IMR-90 (cell line): ENCODE measurements around the gene CDK5RAP3.

ENCODE experiments used
- BHLHE40 ChIP-seq: fragments of 150-350 bp; IDR thresholded peaks from 2 replicates; pipeline ENCODE4 v1.6.1; 2016; ENCODE audit warnings: mild to moderate bottlenecking, low read depth, low read length
- POLR2A ChIP-seq: IDR thresholded peaks from 2 replicates; pipeline ENCODE4 v1.6.1; 2012; ENCODE audit warnings: mild to moderate bottlenecking, low read depth, low read length
- RAD21 ChIP-seq: IDR thresholded peaks from 2 replicates; pipeline ENCODE4 v1.6.1; 2012; ENCODE audit warnings: low read length, improper control_type of control experiment
- RFX5 ChIP-seq: IDR thresholded peaks from 2 replicates; pipeline ENCODE4 v1.8.0; 2012; ENCODE audit warnings: low read depth, mild to moderate bottlenecking, low read length, moderate library complexity
- TF ChIP-seq, protein P1 (sequence below): conservative IDR thresholded peaks from 2 replicates; pipeline ENCODE4 v1.5.1; 2012; ENCODE audit warnings: mild to moderate bottlenecking, low read depth, low read length, improper control_type of control experiment

DNA sequence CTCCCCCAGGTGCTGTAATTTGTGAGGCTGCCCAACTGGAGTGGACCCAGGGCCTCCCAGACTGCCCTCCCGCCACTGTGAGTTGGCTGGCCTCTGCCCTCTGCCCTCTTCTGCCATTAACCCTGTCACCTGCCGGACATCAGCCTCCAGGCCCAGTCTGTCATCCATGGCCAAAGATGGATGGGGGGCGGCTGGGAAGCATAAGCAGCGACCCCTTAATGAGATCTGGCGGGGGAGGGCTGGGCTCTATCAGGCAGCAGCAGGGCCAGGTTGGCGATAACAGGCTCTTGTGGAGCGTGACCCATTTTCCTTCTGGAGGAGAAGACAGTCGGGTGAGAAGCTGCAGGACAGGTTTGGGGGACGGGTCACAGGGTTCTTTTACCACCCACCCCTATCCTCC, 25.3 kb downstream of the CDK5RAP3 start:
- TF ChIP-seq, protein P1, sequence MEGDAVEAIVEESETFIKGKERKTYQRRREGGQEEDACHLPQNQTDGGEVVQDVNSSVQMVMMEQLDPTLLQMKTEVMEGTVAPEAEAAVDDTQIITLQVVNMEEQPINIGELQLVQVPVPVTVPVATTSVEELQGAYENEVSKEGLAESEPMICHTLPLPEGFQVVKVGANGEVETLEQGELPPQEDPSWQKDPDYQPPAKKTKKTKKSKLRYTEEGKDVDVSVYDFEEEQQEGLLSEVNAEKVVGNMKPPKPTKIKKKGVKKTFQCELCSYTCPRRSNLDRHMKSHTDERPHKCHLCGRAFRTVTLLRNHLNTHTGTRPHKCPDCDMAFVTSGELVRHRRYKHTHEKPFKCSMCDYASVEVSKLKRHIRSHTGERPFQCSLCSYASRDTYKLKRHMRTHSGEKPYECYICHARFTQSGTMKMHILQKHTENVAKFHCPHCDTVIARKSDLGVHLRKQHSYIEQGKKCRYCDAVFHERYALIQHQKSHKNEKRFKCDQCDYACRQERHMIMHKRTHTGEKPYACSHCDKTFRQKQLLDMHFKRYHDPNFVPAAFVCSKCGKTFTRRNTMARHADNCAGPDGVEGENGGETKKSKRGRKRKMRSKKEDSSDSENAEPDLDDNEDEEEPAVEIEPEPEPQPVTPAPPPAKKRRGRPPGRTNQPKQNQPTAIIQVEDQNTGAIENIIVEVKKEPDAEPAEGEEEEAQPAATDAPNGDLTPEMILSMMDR, result no peak
- TF ChIP-seq BHLHE40, result no peak
- no peak for TF ChIP-seq POLR2A
- TF ChIP-seq RFX5, result no peak
- TF ChIP-seq RAD21, result no peak
